ENCODE results near the gene FGD2. TPM values are rescaled to one million over a fixed set of nuclear protein-coding genes. Genes with fewer than 3 reads are reported as not detected.

Gene FGD2
- total and polyA plus RNA-seq, 9 donors, result 2.6 to 4.6 (median 3.7) TPM

DNA sequence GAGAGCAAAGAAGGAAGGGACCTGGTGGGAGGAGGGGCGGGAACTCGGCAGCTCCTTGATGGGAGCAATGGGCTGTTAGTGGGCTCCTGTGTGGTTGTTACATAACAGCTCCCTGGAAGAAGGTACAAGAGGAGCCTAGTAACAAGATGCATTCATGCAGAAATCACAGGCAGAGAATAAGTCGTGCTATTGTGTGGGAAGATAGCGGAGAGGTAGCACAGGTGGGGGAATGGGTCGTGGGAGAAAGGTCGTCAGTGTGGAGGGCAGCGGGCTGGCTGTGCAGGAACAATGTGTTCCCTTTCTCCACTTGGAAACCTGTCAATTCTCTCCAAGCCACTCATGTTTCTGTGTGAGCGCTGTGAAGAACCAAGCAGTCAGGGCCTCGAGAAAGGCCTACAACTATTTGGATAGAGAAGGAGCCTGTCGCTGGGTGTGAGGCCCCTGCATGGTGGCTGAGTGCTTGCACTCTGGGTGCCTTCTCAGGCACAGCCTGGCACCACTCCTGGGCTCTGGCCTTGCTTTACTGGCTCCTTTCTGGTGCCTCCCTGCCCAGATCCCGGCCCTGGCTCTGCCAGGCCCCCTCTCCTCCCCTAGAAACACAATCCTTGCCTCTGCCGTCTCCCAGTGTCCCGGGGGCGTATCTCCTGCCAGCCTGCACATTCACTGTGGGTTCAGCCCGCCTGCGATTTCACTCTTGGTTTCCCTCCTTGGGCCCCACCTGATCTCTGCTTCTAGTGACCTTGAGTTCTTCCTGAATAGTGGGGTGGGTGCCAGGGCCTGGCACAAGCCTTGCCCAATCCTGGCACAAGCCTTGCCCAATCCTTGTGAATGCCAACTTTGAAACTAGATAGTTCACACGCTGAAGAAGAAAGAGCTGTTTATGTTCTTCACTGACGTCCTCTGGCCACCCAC, 7.4 kb upstream of the FGD2 start:
- no peaks in the 10 kb centered on the region for H3K36me3 ChIP-seq (ENCODE audit: control insufficient read depth, insufficient read depth, low read length)
- peaks cover 28% of the 10 kb centered on the region for H3K4me1 ChIP-seq (ENCODE audit: control insufficient read depth, insufficient read depth, low read length)
- no peak overlapping the region for H3K4me3 ChIP-seq (ENCODE audit: low read length)
- H3K27me3 ChIP-seq (ENCODE audit: control insufficient read depth, insufficient read depth, low read length), result peaks cover 5% of the 10 kb centered on the region
- DNase-seq, result peak; percentile 54
- 47% methylated on average over 11 of the region's 18 CpGs for WGBS (ENCODE audit: insufficient coverage)
- H3K9me3 ChIP-seq (replicated peaks; ENCODE audit: control insufficient read depth, low read depth, low read length), result no peaks in the 10 kb centered on the region
- H3K27ac ChIP-seq (ENCODE audit: low read length), result peak overlapping the region; percentile 81

- Histone ChIP-seq H3K27ac (ENCODE audit: low read length) (peak overlapping the region; percentile 81), H3K4me1 (ENCODE audit: control insufficient read depth, insufficient read depth, low read length) (peaks cover 28% of the 10 kb centered on the region), H3K36me3 (ENCODE audit: control insufficient read depth, insufficient read depth, low read length) (no peaks in the 10 kb centered on the region), H3K27me3 (ENCODE audit: control insufficient read depth, insufficient read depth, low read length) (peaks cover 5% of the 10 kb centered on the region), H3K4me3 (ENCODE audit: low read length) (no peak overlapping the region), H3K9me3 (replicated peaks; ENCODE audit: control insufficient read depth, low read depth, low read length) (no peaks in the 10 kb centered on the region)
- no peak for DNase-seq
- 64% methylated on average over 3 of the region's 8 CpGs for WGBS (ENCODE audit: insufficient coverage)
These were observed 6.8 kb upstream of the FGD2 start for GRCh38 chr6:36998723-36999038.

DNA sequence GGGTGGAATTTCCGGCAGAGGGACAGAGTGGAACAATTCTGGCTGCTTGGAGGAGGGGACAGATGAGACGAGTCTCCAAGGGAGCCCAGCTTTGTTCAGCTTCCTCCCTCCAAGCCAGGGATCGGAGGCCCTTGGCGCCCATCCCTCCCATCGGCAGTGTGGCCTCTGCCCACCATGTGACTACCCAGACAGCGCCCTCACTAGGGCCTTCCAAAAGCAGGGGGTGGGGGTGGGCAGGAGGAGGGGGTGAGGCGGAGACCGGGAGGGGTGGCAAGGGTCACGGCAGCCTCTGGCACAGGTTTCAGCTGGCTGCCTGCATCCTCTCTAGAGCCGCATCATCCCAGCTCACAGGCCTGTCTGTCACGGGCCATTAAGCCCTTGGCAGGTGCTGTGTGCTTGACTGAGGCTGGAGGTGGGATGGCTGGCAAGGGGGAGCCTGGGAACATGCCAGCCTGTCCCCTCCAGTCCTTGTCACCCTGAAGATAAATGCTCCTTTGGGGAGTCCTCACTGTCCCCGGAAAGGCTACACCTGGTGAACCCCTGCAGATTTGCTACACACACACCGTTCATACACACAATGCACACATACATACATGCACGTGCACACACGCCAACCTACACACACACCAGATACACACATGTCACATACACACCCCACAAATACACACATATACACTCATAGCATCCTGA, 6.2 kb upstream of the FGD2 start:
- Histone ChIP-seq H3K27ac (ENCODE audit: low read length) (peak overlapping the region; percentile 81), H3K4me1 (ENCODE audit: control insufficient read depth, insufficient read depth, low read length) (peaks cover 28% of the 10 kb centered on the region), H3K9me3 (replicated peaks; ENCODE audit: control insufficient read depth, low read depth, low read length) (no peaks in the 10 kb centered on the region), H3K27me3 (ENCODE audit: control insufficient read depth, insufficient read depth, low read length) (peaks cover 5% of the 10 kb centered on the region), H3K4me3 (ENCODE audit: low read length) (no peak overlapping the region), H3K36me3 (ENCODE audit: control insufficient read depth, insufficient read depth, low read length) (no peaks in the 10 kb centered on the region)
- DNase-seq, result no peak
- 41% methylated on average over 6 of the region's 15 CpGs for WGBS (ENCODE audit: insufficient coverage)

DNA sequence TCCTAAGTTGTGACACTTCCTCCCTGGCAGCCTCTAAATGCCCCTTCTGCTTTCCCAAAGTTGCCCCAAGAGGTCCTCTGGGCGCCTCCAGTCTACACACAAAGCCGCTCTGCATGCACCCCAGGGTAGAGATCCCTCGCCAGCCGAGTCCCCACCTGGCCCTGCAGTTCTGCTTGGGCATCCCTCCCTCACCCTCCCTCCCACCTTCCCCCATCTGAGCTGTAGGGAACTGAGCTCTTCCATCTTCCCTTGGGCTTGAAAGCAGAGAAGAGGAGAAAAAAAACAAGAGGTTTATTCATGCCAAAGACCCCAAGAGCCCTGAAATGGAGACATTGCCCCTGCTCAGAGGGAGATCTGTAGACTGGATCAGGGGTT, 5.7 kb upstream of the FGD2 start:
- Histone ChIP-seq H3K9me3 (replicated peaks; ENCODE audit: control insufficient read depth, low read depth, low read length) (no peaks in the 10 kb centered on the region), H3K36me3 (ENCODE audit: control insufficient read depth, insufficient read depth, low read length) (no peaks in the 10 kb centered on the region), H3K4me3 (ENCODE audit: low read length) (no peak overlapping the region), H3K4me1 (ENCODE audit: control insufficient read depth, insufficient read depth, low read length) (peaks cover 28% of the 10 kb centered on the region), H3K27ac (ENCODE audit: low read length) (no peak overlapping the region), H3K27me3 (ENCODE audit: control insufficient read depth, insufficient read depth, low read length) (peaks cover 5% of the 10 kb centered on the region)
- WGBS (ENCODE audit: insufficient coverage), result 40% methylated on average over 1 of the region's 4 CpGs
- no peak for DNase-seq

DNA sequence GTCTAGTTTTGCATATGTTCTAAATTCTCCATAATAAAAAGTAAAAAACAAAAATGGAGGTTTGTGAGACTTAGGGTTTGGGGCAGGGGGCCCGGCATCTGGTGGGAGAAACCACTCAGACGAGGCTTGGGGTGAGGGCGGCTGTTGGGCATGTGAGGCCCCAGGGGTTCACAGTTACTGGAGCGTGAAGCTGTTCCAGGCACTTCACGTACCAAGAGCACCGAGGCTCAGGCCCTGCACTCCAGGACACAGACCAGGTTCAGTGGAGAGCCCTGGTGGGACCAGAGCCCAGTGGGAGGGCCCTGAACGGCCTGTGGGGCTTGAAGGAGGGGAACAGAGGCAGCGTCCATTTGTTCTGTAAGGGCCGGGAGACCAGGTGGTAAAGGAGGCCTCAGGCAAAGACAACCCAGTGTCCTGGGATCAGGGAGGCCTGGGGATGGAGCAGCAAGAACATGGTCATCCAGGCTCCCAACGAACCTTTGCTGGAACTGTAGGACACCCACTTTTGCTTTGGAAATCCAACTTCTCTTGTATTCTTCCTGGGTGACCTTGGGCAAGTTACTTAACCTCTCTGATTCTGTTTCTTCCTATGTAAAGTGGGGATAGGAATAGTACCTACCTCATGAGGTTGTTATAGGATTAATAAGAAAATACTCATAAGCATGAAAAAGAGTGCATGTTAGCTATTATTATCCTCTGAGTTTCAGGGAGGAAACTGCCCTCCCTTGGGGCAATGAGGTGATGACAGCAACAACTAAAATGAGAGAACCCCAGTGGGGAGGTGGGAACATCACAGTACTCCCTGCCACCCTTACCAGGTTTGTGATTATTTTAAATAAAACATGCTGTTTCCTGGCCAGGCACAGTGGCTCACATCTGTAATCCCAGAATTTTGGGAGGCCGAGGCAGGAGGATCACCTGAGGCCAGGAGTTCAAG, 1.1 kb upstream of the FGD2 start:
- Histone ChIP-seq H3K27me3 (ENCODE audit: control insufficient read depth, insufficient read depth, low read length) (peaks cover 2% of the 10 kb centered on the region), H3K4me1 (ENCODE audit: control insufficient read depth, insufficient read depth, low read length) (peaks cover 3% of the 10 kb centered on the region), H3K27ac (ENCODE audit: low read length) (no peak overlapping the region), H3K36me3 (ENCODE audit: control insufficient read depth, insufficient read depth, low read length) (no peaks in the 10 kb centered on the region), H3K4me3 (ENCODE audit: low read length) (no peak overlapping the region), H3K9me3 (replicated peaks; ENCODE audit: control insufficient read depth, low read depth, low read length) (no peaks in the 10 kb centered on the region)
- WGBS (ENCODE audit: insufficient coverage), result 63% methylated on average over 10 of the region's 11 CpGs
- no peak for DNase-seq

DNA sequence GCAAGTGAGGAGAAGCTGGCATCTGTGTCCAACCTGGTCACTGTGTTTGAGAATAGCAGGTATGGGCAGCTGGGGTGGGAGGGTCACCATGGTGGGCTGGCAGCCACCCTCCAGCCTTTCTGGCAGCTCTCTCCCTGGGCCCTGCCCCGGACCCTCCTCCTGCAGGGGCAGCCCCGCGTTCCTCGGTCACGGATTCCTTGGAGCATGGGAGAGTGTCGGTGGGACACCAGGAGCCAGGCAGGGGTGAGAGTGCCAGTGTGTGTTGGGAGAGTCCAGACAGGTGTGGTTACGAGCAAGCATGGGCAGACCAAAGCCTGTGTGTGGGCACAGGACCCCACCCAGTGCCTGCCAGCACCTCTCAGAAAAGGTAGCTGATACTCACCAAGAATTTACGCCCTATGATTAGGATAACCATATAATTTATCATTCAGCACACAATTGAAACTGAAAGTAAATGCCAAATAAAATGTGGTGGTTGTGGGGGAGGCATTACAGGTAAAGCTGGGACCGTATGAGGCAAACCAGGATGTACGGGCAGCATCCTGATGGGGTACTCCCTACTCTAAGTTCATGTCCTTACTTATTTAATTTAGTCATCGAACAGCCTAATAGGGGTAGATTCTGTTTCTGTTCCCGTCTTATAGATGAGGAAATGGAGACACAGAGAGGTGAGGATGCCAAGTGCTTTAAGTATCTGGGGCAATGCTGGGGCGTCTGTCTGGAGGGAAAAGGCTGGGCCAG, 542 bp downstream of the FGD2 start:
- Histone ChIP-seq H3K4me1 (ENCODE audit: control insufficient read depth, insufficient read depth, low read length) (no peaks in the 10 kb centered on the region), H3K36me3 (ENCODE audit: control insufficient read depth, insufficient read depth, low read length) (no peaks in the 10 kb centered on the region), H3K27me3 (ENCODE audit: control insufficient read depth, insufficient read depth, low read length) (peaks cover 2% of the 10 kb centered on the region), H3K4me3 (ENCODE audit: low read length) (peak overlapping the region; percentile 19), H3K9me3 (replicated peaks; ENCODE audit: control insufficient read depth, low read depth, low read length) (no peaks in the 10 kb centered on the region), H3K27ac (ENCODE audit: low read length) (no peak overlapping the region)
- DNase-seq, result no peak
- WGBS (ENCODE audit: insufficient coverage), result 72% methylated on average over 5 of the region's 13 CpGs

GRCh38 chr6:37006793-37007339, 1.4 kb downstream of the FGD2 start:
- peak overlapping the region; percentile 19 for H3K4me3 ChIP-seq (ENCODE audit: low read length)
- H3K27ac ChIP-seq (ENCODE audit: low read length), result no peak overlapping the region
- no peak for DNase-seq
- H3K4me1 ChIP-seq (ENCODE audit: control insufficient read depth, insufficient read depth, low read length), result no peaks in the 10 kb centered on the region
- peaks cover 2% of the 10 kb centered on the region for H3K27me3 ChIP-seq (ENCODE audit: control insufficient read depth, insufficient read depth, low read length)
- no peaks in the 10 kb centered on the region for H3K36me3 ChIP-seq (ENCODE audit: control insufficient read depth, insufficient read depth, low read length)
- WGBS (ENCODE audit: insufficient coverage), result 49% methylated on average over 2 of the region's 5 CpGs
- no peaks in the 10 kb centered on the region for H3K9me3 ChIP-seq (replicated peaks; ENCODE audit: control insufficient read depth, low read depth, low read length)

GRCh38 chr6:37007340-37008043, 2.0 kb downstream of the FGD2 start:
- Histone ChIP-seq H3K27me3 (ENCODE audit: control insufficient read depth, insufficient read depth, low read length) (no peaks in the 10 kb centered on the region), H3K27ac (ENCODE audit: low read length) (no peak overlapping the region), H3K4me1 (ENCODE audit: control insufficient read depth, insufficient read depth, low read length) (no peaks in the 10 kb centered on the region), H3K9me3 (replicated peaks; ENCODE audit: control insufficient read depth, low read depth, low read length) (no peaks in the 10 kb centered on the region), H3K4me3 (ENCODE audit: low read length) (peak overlapping the region; percentile 19), H3K36me3 (ENCODE audit: control insufficient read depth, insufficient read depth, low read length) (no peaks in the 10 kb centered on the region)
- peak; percentile 65 for DNase-seq
- WGBS (ENCODE audit: insufficient coverage), result 79% methylated on average over 8 of the region's 12 CpGs

All from muscle of leg (tissue), 11 donors.